Measurements from ENCODE around the gene RMRP.
"Not testable (repeated sequence)": the region's sequence is repeated elsewhere in the genome, so short reads cannot be mapped to it uniquely, and the experiment has no call there.

Gene RMRP

GRCh38 chr9:35640431-35640830, 17.4 kb downstream of the RMRP start:
- H3K27ac ChIP-seq (ENCODE audit: low read depth, low read length); H3K9me3 ChIP-seq (ENCODE audit: insufficient read depth, low read length); H3K4me3 ChIP-seq (ENCODE audit: insufficient read depth, low read length, poor library complexity, severe bottlenecking); H3K27me3 ChIP-seq (ENCODE audit: low read length); H2AFZ ChIP-seq (ENCODE audit: low read depth, low read length, severe bottlenecking); H3K4me2 ChIP-seq (ENCODE audit: low read depth, low read length, poor library complexity, severe bottlenecking); H3K36me3 ChIP-seq (ENCODE audit: low read length); H3K9ac ChIP-seq (ENCODE audit: low read length); H4K20me1 ChIP-seq (ENCODE audit: low read depth, low read length); H3K9me2 ChIP-seq (replicated peaks; ENCODE audit: insufficient read depth, low read length); H3K79me2 ChIP-seq (ENCODE audit: insufficient read depth, low read length): not testable (repeated sequence)
- peaks cover 18% of the 10 kb centered on the region for H3F3A ChIP-seq (ENCODE audit: insufficient read depth)

- Histone ChIP-seq H3K9me2 (replicated peaks; ENCODE audit: insufficient read depth, low read length) (no peaks in the 10 kb centered on the region), H4K20me1 (ENCODE audit: low read depth, low read length) (no peaks in the 10 kb centered on the region), H3K27ac (ENCODE audit: low read depth, low read length) (peak overlapping the region; percentile 68), H3K27me3 (ENCODE audit: low read length) (no peaks in the 10 kb centered on the region), H3K36me3 (ENCODE audit: low read length) (no peaks in the 10 kb centered on the region), H3K4me2 (ENCODE audit: low read depth, low read length, poor library complexity, severe bottlenecking) (peak overlapping the region; percentile 53), H3K9me3 (ENCODE audit: insufficient read depth, low read length) (no peaks in the 10 kb centered on the region), H3K9ac (ENCODE audit: low read length) (0 out of 2 replicates have a peak overlapping the region, but pooled peaks have one; percentile 33), H2AFZ (ENCODE audit: low read depth, low read length, severe bottlenecking) (peak overlapping the region; percentile 6), H3K79me2 (ENCODE audit: insufficient read depth, low read length) (no peaks in the 10 kb centered on the region), H3K4me3 (ENCODE audit: insufficient read depth, low read length, poor library complexity, severe bottlenecking) (no peak overlapping the region), H3F3A (ENCODE audit: insufficient read depth) (peaks cover 26% of the 10 kb centered on the region)
- TF ChIP-seq EZH2phosphoT487 (conservative IDR thresholded peaks at IDR 0.05; ENCODE audit: low read length) = no peak
- TF ChIP-seq, protein P1, sequence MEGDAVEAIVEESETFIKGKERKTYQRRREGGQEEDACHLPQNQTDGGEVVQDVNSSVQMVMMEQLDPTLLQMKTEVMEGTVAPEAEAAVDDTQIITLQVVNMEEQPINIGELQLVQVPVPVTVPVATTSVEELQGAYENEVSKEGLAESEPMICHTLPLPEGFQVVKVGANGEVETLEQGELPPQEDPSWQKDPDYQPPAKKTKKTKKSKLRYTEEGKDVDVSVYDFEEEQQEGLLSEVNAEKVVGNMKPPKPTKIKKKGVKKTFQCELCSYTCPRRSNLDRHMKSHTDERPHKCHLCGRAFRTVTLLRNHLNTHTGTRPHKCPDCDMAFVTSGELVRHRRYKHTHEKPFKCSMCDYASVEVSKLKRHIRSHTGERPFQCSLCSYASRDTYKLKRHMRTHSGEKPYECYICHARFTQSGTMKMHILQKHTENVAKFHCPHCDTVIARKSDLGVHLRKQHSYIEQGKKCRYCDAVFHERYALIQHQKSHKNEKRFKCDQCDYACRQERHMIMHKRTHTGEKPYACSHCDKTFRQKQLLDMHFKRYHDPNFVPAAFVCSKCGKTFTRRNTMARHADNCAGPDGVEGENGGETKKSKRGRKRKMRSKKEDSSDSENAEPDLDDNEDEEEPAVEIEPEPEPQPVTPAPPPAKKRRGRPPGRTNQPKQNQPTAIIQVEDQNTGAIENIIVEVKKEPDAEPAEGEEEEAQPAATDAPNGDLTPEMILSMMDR (IDR thresholded peaks at IDR 0.05; ENCODE audit: insufficient read depth, low read length, poor library complexity, severe bottlenecking) = no peak
Observed at GRCh38 chr9:35639631-35640030, 18.2 kb downstream of the RMRP start.

- Histone ChIP-seq H2AFZ (ENCODE audit: low read depth, low read length, severe bottlenecking) (peak overlapping the region; percentile 6), H3K27ac (ENCODE audit: low read depth, low read length) (peak overlapping the region; percentile 68), H3K9ac (ENCODE audit: low read length) (peak overlapping the region; percentile 33), H3F3A (ENCODE audit: insufficient read depth) (peaks cover 29% of the 10 kb centered on the region), H3K4me2 (ENCODE audit: low read depth, low read length, poor library complexity, severe bottlenecking) (peak overlapping the region; percentile 53)
- H3K79me2 ChIP-seq (ENCODE audit: insufficient read depth, low read length); H3K9me3 ChIP-seq (ENCODE audit: insufficient read depth, low read length); H4K20me1 ChIP-seq (ENCODE audit: low read depth, low read length); H3K27me3 ChIP-seq (ENCODE audit: low read length); H3K36me3 ChIP-seq (ENCODE audit: low read length); H3K4me3 ChIP-seq (ENCODE audit: insufficient read depth, low read length, poor library complexity, severe bottlenecking); H3K9me2 ChIP-seq (replicated peaks; ENCODE audit: insufficient read depth, low read length): not testable (repeated sequence)
Observed at GRCh38 chr9:35639225-35639624, 18.6 kb downstream of the RMRP start.

GRCh38 chr9:35638751-35639150, 19.1 kb downstream of the RMRP start:
- not testable (repeated sequence) for H3K9me3 ChIP-seq (ENCODE audit: insufficient read depth, low read length); H3K4me3 ChIP-seq (ENCODE audit: insufficient read depth, low read length, poor library complexity, severe bottlenecking); H3K27me3 ChIP-seq (ENCODE audit: low read length); H4K20me1 ChIP-seq (ENCODE audit: low read depth, low read length); H3K79me2 ChIP-seq (ENCODE audit: insufficient read depth, low read length); H3K36me3 ChIP-seq (ENCODE audit: low read length); H3K9me2 ChIP-seq (replicated peaks; ENCODE audit: insufficient read depth, low read length)
- Histone ChIP-seq H2AFZ (ENCODE audit: low read depth, low read length, severe bottlenecking) (peak overlapping the region; percentile 6), H3K27ac (ENCODE audit: low read depth, low read length) (peak overlapping the region; percentile 68), H3K4me2 (ENCODE audit: low read depth, low read length, poor library complexity, severe bottlenecking) (peak overlapping the region; percentile 53), H3K9ac (ENCODE audit: low read length) (peak overlapping the region; percentile 33), H3F3A (ENCODE audit: insufficient read depth) (peaks cover 34% of the 10 kb centered on the region)

DNA sequence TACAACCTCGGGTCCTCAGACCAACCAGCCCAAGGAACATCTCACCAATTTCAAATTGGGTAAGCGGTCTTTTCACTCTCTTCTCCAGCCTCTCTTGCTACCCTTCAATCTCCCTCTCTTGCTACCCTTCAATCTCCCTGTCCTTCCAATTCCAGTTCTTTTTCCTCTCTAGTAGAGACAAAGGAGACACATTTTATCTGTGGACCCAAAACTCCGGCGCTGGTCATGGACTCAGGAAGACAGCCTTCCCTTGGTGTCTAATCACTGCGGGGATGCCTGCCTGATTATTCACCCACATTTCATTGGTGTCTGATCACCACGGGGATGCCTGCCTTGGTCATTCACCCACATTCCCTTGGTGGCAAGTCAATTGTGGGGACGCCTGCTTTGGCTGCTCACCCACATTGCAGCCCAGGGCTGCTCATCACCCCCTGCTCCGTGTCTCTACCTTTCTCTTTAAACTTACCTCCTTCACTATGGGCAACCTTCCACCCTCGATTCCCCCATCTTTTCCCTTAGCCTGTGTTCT, 20.3 kb downstream of the RMRP start:
- H3K4me3 ChIP-seq (ENCODE audit: insufficient read depth, low read length, poor library complexity, severe bottlenecking); H3K27me3 ChIP-seq (ENCODE audit: low read length); H3K9me2 ChIP-seq (replicated peaks; ENCODE audit: insufficient read depth, low read length); H3K9ac ChIP-seq (ENCODE audit: low read length); H3K79me2 ChIP-seq (ENCODE audit: insufficient read depth, low read length); H3K4me2 ChIP-seq (ENCODE audit: low read depth, low read length, poor library complexity, severe bottlenecking); H2AFZ ChIP-seq (ENCODE audit: low read depth, low read length, severe bottlenecking); H3K9me3 ChIP-seq (ENCODE audit: insufficient read depth, low read length); H3K36me3 ChIP-seq (ENCODE audit: low read length); H4K20me1 ChIP-seq (ENCODE audit: low read depth, low read length): not testable (repeated sequence)
- Histone ChIP-seq H3K27ac (ENCODE audit: low read depth, low read length) (peak overlapping the region; percentile 52), H3F3A (ENCODE audit: insufficient read depth) (peaks cover 41% of the 10 kb centered on the region)

DNA sequence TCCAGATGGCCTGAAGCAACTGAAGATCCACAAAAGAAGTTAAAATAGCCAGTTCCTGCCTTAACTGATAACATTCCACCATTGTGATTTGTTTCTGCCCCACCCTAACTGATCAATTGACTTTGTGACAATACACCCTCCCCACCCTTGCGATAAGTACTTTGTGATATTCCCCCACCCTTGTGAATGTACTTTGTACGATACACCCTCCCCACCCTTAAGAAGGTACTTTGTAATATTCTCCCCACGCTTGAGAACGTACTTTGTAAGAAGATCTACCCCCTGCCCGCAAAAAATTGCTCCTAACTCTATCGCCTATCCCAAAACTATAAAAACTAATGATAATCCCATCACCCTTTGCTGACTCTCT, 21.0 kb downstream of the RMRP start:
- Histone ChIP-seq H3K27ac (ENCODE audit: low read depth, low read length) (peak overlapping the region; percentile 88), H3K9ac (ENCODE audit: low read length) (peak overlapping the region; percentile 40), H3F3A (ENCODE audit: insufficient read depth) (peaks cover 41% of the 10 kb centered on the region), H3K4me2 (ENCODE audit: low read depth, low read length, poor library complexity, severe bottlenecking) (peak overlapping the region; percentile 59)
- not testable (repeated sequence) for H3K4me3 ChIP-seq (ENCODE audit: insufficient read depth, low read length, poor library complexity, severe bottlenecking); H3K36me3 ChIP-seq (ENCODE audit: low read length); H2AFZ ChIP-seq (ENCODE audit: low read depth, low read length, severe bottlenecking); H4K20me1 ChIP-seq (ENCODE audit: low read depth, low read length); H3K9me2 ChIP-seq (replicated peaks; ENCODE audit: insufficient read depth, low read length); H3K79me2 ChIP-seq (ENCODE audit: insufficient read depth, low read length); H3K9me3 ChIP-seq (ENCODE audit: insufficient read depth, low read length); H3K27me3 ChIP-seq (ENCODE audit: low read length)

Data from SU-DHL-6 (cell line).